Tibial nerve (tissue), 3 donors: Measurements from ENCODE around the gene TMEM72.

Source experiments
- CTCF ChIP-seq, 5 experiments: fragments of 200-600 bp in 3 of 5; fragments of 450-650 bp in 2 of 5; sonication (generic) in 3 of 5; IDR thresholded peaks; one replicate each; pipeline ENCODE4 v1.5.1; 2016 to 2019; ENCODE audit warnings: antibody characterized with exemption in 5 of 5, mild to moderate bottlenecking in 3 of 5, moderate library complexity in 2 of 5
- POLR2A ChIP-seq, 2 donors: fragments of 450-650 bp; IDR thresholded peaks; one replicate each; pipeline ENCODE4 v1.6.1; 2017; ENCODE audit warnings: antibody characterized with exemption in 2 of 2, mild to moderate bottlenecking in 2 of 2, moderate library complexity in 2 of 2

- no peak for TF ChIP-seq CTCF (IDR thresholded peaks at IDR 0.05)
- TF ChIP-seq POLR2A (IDR thresholded peaks at IDR 0.05), result no peak
Measured at GRCh38 chr10:44914891-44915290, 3.8 kb downstream of the TMEM72 start.
